NCI-H345 treated with DMSO at 0.1 percent for 48 hours (cell line): ENCODE data around the gene CLDN18.
A peak's percentile ranks its signal among the peaks of the same experiment; 100 is the strongest.

Experiments used
- DNase-seq: peaks from one replicate; lab custom pipeline; 2025; ENCODE audit not compliant: unreplicated experiment; lab: John Stamatoyannopoulos, UW

The CLDN18 gene

GRCh38 chr3:138009476-138010272, at the start of gene CLDN18:
TSS of gene CLDN18 (plus strand) at chr3:138010165. CDS start at chr3:138010226, 61 bp downstream.
- DNase-seq, result no peak

GRCh38 chr3:137962251-137962650, 47.7 kb upstream of the CLDN18 start:
- DNase-seq, result no peak

GRCh38 chr3:137963463-137963862, 46.5 kb upstream of the CLDN18 start:
- DNase-seq, result no peak

GRCh38 chr3:137970914-137971831, 38.8 kb upstream of the CLDN18 start:
- DNase-seq, result peak; percentile 41

GRCh38 chr3:137972396-137972795, 37.6 kb upstream of the CLDN18 start:
- DNase-seq, result no peak

GRCh38 chr3:137978328-137978727, 31.6 kb upstream of the CLDN18 start:
- DNase-seq, result no peak

GRCh38 chr3:137987723-137988122, 22.2 kb upstream of the CLDN18 start:
- DNase-seq, result no peak

- no peak for DNase-seq
Observed at GRCh38 chr3:137988152-137988551, 21.8 kb upstream of the CLDN18 start.

- DNase-seq, result no peak
Observed at GRCh38 chr3:137988982-137989381, 21.0 kb upstream of the CLDN18 start.

GRCh38 chr3:137990427-137990826, 19.5 kb upstream of the CLDN18 start:
- DNase-seq, result no peak

GRCh38 chr3:137992592-137992991, 17.4 kb upstream of the CLDN18 start:
- no peak for DNase-seq

GRCh38 chr3:137998121-137999042, 11.6 kb upstream of the CLDN18 start:
- no peak for DNase-seq

GRCh38 chr3:138003069-138003468, 6.9 kb upstream of the CLDN18 start:
- DNase-seq, result no peak

GRCh38 chr3:138005627-138006026, 4.3 kb upstream of the CLDN18 start:
- DNase-seq, result no peak

GRCh38 chr3:138007898-138008297, 2.1 kb upstream of the CLDN18 start:
- no peak for DNase-seq

GRCh38 chr3:138010273-138010590, 267 bp downstream of the CLDN18 start:
- DNase-seq, result no peak

- no peak for DNase-seq
Observed at GRCh38 chr3:138011722-138012121, 1.8 kb downstream of the CLDN18 start.

- no peak for DNase-seq
Observed at GRCh38 chr3:138012526-138012925, 2.6 kb downstream of the CLDN18 start.

GRCh38 chr3:138016065-138016464, 6.1 kb downstream of the CLDN18 start:
- DNase-seq, result no peak

GRCh38 chr3:138019281-138020069, 9.5 kb downstream of the CLDN18 start:
- no peak for DNase-seq
